ENCODE results near the gene HDAC7.

The HDAC7 gene

GRCh38 chr12:47779943-47780504, 39.7 kb downstream of the HDAC7 start:
- DNase-seq (ENCODE audit: low read depth, low spot score): no peak

GRCh38 chr12:47779301-47779942, 40.3 kb downstream of the HDAC7 start:
- peak; percentile 89 for DNase-seq (ENCODE audit: low read depth, low spot score)

GRCh38 chr12:47778881-47779280, 40.8 kb downstream of the HDAC7 start:
- DNase-seq (ENCODE audit: low read depth, low spot score): no peak

- no peak for DNase-seq (ENCODE audit: low read depth, low spot score)
Measured at GRCh38 chr12:47777741-47778558, 41.8 kb downstream of the HDAC7 start.

- no peak for DNase-seq (ENCODE audit: low read depth, low spot score)
Measured at GRCh38 chr12:47777151-47777550, 42.6 kb downstream of the HDAC7 start.

GRCh38 chr12:47776471-47777143, 43.1 kb downstream of the HDAC7 start:
- no peak for DNase-seq (ENCODE audit: low read depth, low spot score)

GRCh38 chr12:47775100-47775911, 44.4 kb downstream of the HDAC7 start:
- no peak for DNase-seq (ENCODE audit: low read depth, low spot score)

GRCh38 chr12:47774663-47775062, 45.0 kb downstream of the HDAC7 start:
- DNase-seq (ENCODE audit: low read depth, low spot score): no peak

GRCh38 chr12:47773858-47774580, 45.7 kb downstream of the HDAC7 start:
- no peak for DNase-seq (ENCODE audit: low read depth, low spot score)

- peak; percentile 35 for DNase-seq (ENCODE audit: low read depth, low spot score)
Measured at GRCh38 chr12:47773062-47773857, 46.4 kb downstream of the HDAC7 start, which contains the start of gene SLC48A1. Gene SLC48A1 (plus strand): TSS chr12:47773238. CDS start chr12:47773305, 67 bp downstream.

GRCh38 chr12:47772738-47773061, 47.0 kb downstream of the HDAC7 start:
- no peak for DNase-seq (ENCODE audit: low read depth, low spot score)

- DNase-seq (ENCODE audit: low read depth, low spot score): no peak
Measured at GRCh38 chr12:47772094-47772660, 47.5 kb downstream of the HDAC7 start.

- no peak for DNase-seq (ENCODE audit: low read depth, low spot score)
Measured at GRCh38 chr12:47771304-47771703, 48.4 kb downstream of the HDAC7 start.

GRCh38 chr12:47770086-47770726, 49.5 kb downstream of the HDAC7 start:
- no peak for DNase-seq (ENCODE audit: low read depth, low spot score)

GRCh38 chr12:47769234-47770085, 50.2 kb downstream of the HDAC7 start:
- no peak for DNase-seq (ENCODE audit: low read depth, low spot score)

- no peak for DNase-seq (ENCODE audit: low read depth, low spot score)
Measured at GRCh38 chr12:47768323-47768811, 51.3 kb downstream of the HDAC7 start.

- peak; percentile 32 for DNase-seq (ENCODE audit: low read depth, low spot score)
Measured at GRCh38 chr12:47767216-47767724, 52.4 kb downstream of the HDAC7 start.
